Neuronal stem cell (in vitro differentiated cells): ENCODE measurements around the gene ZFHX3.

ENCODE experiments used
- DNase-seq: peaks from one replicate; pipeline ENCODE4 v3.0.0-alpha.2; 2013; ENCODE audit warnings: low spot score
- H2AFZ ChIP-seq: one replicate; pipeline ENCODE4 v1.6.1; 2013; ENCODE audit warnings: mild to moderate bottlenecking, low read length, inconsistent platforms
- H2AK5ac ChIP-seq: 2 replicates; pipeline ENCODE4 v1.6.1; 2013; ENCODE audit warnings: low read depth, mild to moderate bottlenecking, inconsistent platforms, low read length, moderate library complexity, mixed read lengths
- H2BK120ac ChIP-seq: 2 replicates; pipeline ENCODE4 v1.6.1; 2013; ENCODE audit warnings: low read depth, mild to moderate bottlenecking, inconsistent platforms, low read length, moderate library complexity, mixed read lengths
- H2BK12ac ChIP-seq: one replicate; pipeline ENCODE4 v1.6.1; 2013; ENCODE audit warnings: low read length, inconsistent platforms
- H2BK15ac ChIP-seq: 2 replicates; pipeline ENCODE4 v1.6.1; 2013; ENCODE audit warnings: mild to moderate bottlenecking, low read length, inconsistent platforms, mixed read lengths
- H2BK5ac ChIP-seq: one replicate; pipeline ENCODE4 v1.6.1; 2013; ENCODE audit warnings: inconsistent platforms, mild to moderate bottlenecking, low read length, moderate library complexity
- H3K14ac ChIP-seq: one replicate; pipeline ENCODE4 v1.6.1; 2013; ENCODE audit warnings: low read length, inconsistent platforms
- H3K18ac ChIP-seq: 2 replicates; pipeline ENCODE4 v1.6.1; 2013; ENCODE audit warnings: low read length, inconsistent platforms
- H3K23ac ChIP-seq: 2 replicates; pipeline ENCODE4 v1.6.1; 2013; ENCODE audit warnings: low read depth, mild to moderate bottlenecking, mixed read lengths, low read length, inconsistent platforms; ENCODE audit not compliant: poor library complexity
- H3K27ac ChIP-seq: replicated peaks from 3 replicates; pipeline ENCODE4 v1.5.1; 2013; ENCODE audit warnings: low read length, inconsistent platforms
- H3K27me3 ChIP-seq, 3 experiments: 2 replicates each; pipeline ENCODE4 v1.6.1; 2013; ENCODE audit warnings: low read length in 3 of 3, mild to moderate bottlenecking in 2 of 3, inconsistent platforms in 1 of 3, low read depth in 1 of 3, mixed read lengths in 1 of 3, moderate library complexity in 1 of 3; ENCODE audit not compliant: control insufficient read depth in 3 of 3, insufficient read depth in 3 of 3
- H3K36me3 ChIP-seq, 2 donors: replicated peaks in 1 of 2; 2 replicates each; pipeline ENCODE4 v1.6.1; 2013; ENCODE audit warnings: low read length in 2 of 2; ENCODE audit not compliant: control insufficient read depth in 2 of 2, insufficient read depth in 2 of 2
- H3K4ac ChIP-seq: 2 replicates; pipeline ENCODE4 v1.6.1; 2013; ENCODE audit warnings: inconsistent platforms, mild to moderate bottlenecking, low read length, moderate library complexity
- H3K4me1 ChIP-seq, 2 donors: 1 replicate in 1 of 2; 2 replicates in 1 of 2; pipeline ENCODE4 v1.6.1; 2013; ENCODE audit warnings: low read length in 2 of 2, low read depth in 1 of 2; ENCODE audit not compliant: control insufficient read depth in 2 of 2, insufficient read depth in 1 of 2
- H3K4me2 ChIP-seq: one replicate; pipeline ENCODE4 v1.6.1; 2013; ENCODE audit warnings: mild to moderate bottlenecking, low read length, inconsistent platforms; ENCODE audit not compliant: insufficient read depth, poor library complexity, severe bottlenecking
- H3K4me3 ChIP-seq, 2 donors: 2 replicates each; pipeline ENCODE4 v1.5.1; 2013; ENCODE audit warnings: low read length in 2 of 2, mild to moderate bottlenecking in 2 of 2, inconsistent platforms in 1 of 2, moderate library complexity in 1 of 2
- H3K79me1 ChIP-seq: one replicate; pipeline ENCODE4 v1.6.1; 2013; ENCODE audit warnings: low read depth, mild to moderate bottlenecking, inconsistent platforms, low read length, moderate library complexity
- H3K9ac ChIP-seq: one replicate; pipeline ENCODE4 v1.6.1; 2013; ENCODE audit warnings: mild to moderate bottlenecking, low read depth, low read length, inconsistent platforms; ENCODE audit not compliant: poor library complexity
- H3K9me3 ChIP-seq, 2 donors: replicated peaks in 1 of 2; 2 replicates each; pipeline versions ENCODE3 to v1.6.1; 2013; ENCODE audit warnings: low read length in 2 of 2, mild to moderate bottlenecking in 2 of 2, inconsistent platforms in 1 of 2, low read depth in 1 of 2, mixed read lengths in 1 of 2, moderate library complexity in 1 of 2; ENCODE audit not compliant: control insufficient read depth in 2 of 2, insufficient read depth in 1 of 2
- H4K8ac ChIP-seq: one replicate; pipeline ENCODE4 v1.6.1; 2013; ENCODE audit warnings: low read depth, mild to moderate bottlenecking, inconsistent platforms, low read length, moderate library complexity
- H4K91ac ChIP-seq: one replicate; pipeline ENCODE4 v1.6.1; 2013; ENCODE audit warnings: low read length, low read depth, mild to moderate bottlenecking, inconsistent platforms; ENCODE audit not compliant: poor library complexity
- WGBS, 2 donors: extraction: QIAGEN DNeasy Blood & Tissue Kit; methylation state at CpG; one replicate each; pipeline ENCODE4 v1.1.7; 2013; ENCODE audit warnings: missing lambda C conversion rate in 2 of 2, mixed read lengths in 1 of 2; ENCODE audit not compliant: insufficient read length in 2 of 2, insufficient replicate concordance in 1 of 2; ENCODE audit errors: extremely low coverage in 2 of 2; 5-methylcytosine and 5-hydroxymethylcytosine counted together

Gene ZFHX3

GRCh38 chr16:72985148-72985941 lies 62.6 kb downstream of the ZFHX3 start:
- H3K23ac ChIP-seq, result no peak overlapping the region
- peaks cover 3% of the 10 kb centered on the region for H3K79me1 ChIP-seq
- H4K8ac ChIP-seq, result no peak overlapping the region
- no peak overlapping the region for H2BK120ac ChIP-seq
- H3K4me2 ChIP-seq, result no peak overlapping the region
- no peak overlapping the region for H3K4me3 ChIP-seq
- no peak overlapping the region for H2BK5ac ChIP-seq
- H3K9me3 ChIP-seq, result no peaks in the 10 kb centered on the region
- no peak overlapping the region for H3K27ac ChIP-seq
- H3K36me3 ChIP-seq, result peaks cover 0 to 15% of the 10 kb centered on the region in 2 donors
- H3K9ac ChIP-seq, result no peak overlapping the region
- no peak overlapping the region for H3K18ac ChIP-seq
- no CpG with 5 or more reads among the region's 11 CpGs for WGBS, 2 donors
- H2BK12ac ChIP-seq, result no peak overlapping the region
- H2AK5ac ChIP-seq, result no peak overlapping the region
- no peak overlapping the region for H3K4ac ChIP-seq
- H3K27me3 ChIP-seq, result no peaks in the 10 kb centered on the region
- H2BK15ac ChIP-seq, result no peak overlapping the region
- no peak overlapping the region for H3K14ac ChIP-seq
- no peak overlapping the region for H4K91ac ChIP-seq
- no peak overlapping the region for H2AFZ ChIP-seq
- peaks cover 14 to 16% of the 10 kb centered on the region in 2 donors for H3K4me1 ChIP-seq
- no peak for DNase-seq

- Histone ChIP-seq H4K8ac (no peak overlapping the region), H2BK12ac (no peak overlapping the region), H3K23ac (no peak overlapping the region), H2AK5ac (no peak overlapping the region), H2BK120ac (no peak overlapping the region), H3K9me3 (no peaks in the 10 kb centered on the region), H3K18ac (no peak overlapping the region), H2BK15ac (no peak overlapping the region), H3K14ac (no peak overlapping the region), H3K27me3 (no peaks in the 10 kb centered on the region), H3K4me2 (no peak overlapping the region), H3K4ac (no peak overlapping the region), H4K91ac (no peak overlapping the region), H3K4me1 (peaks cover 5 to 6% of the 10 kb centered on the region in 2 donors), H3K4me3 (no peak overlapping the region), H2AFZ (no peak overlapping the region), H3K36me3 (peaks cover 0 to 18% of the 10 kb centered on the region in 2 donors), H3K27ac (no peak overlapping the region), H3K79me1 (peaks cover 3% of the 10 kb centered on the region), H3K9ac (no peak overlapping the region), H2BK5ac (no peak overlapping the region)
- no peak for DNase-seq
- no CpG with 5 or more reads among the region's 2 CpGs for WGBS, 2 donors
Measured at GRCh38 chr16:72983728-72984350, 64.1 kb downstream of the ZFHX3 start.

DNA sequence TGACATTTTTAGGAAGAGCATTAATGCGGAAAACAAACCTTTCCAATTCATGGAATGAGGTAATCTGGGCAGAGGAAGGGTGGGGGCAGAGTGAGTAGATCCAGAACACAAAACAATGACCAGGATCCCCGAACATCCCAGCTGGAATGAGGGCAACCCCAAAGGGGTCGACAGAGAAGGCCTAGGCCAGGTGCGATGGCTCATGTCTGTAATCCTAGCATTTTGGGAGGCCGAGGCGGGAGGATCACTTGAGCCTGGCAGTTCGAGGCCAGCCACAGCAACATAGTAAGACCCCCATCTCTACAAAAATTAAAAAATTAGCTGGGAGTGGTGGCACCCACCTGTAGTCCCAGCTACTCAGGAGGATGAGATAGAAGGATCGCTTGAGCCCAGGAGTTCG lies 64.7 kb downstream of the ZFHX3 start:
- no CpG with 5 or more reads among the region's 9 CpGs for WGBS, 2 donors
- Histone ChIP-seq H3K4me1 (peaks cover 5 to 6% of the 10 kb centered on the region in 2 donors), H3K4ac (no peak overlapping the region), H2BK120ac (no peak overlapping the region), H3K9me3 (no peaks in the 10 kb centered on the region), H2AFZ (no peak overlapping the region), H4K91ac (no peak overlapping the region), H2BK12ac (no peak overlapping the region), H4K8ac (no peak overlapping the region), H3K18ac (no peak overlapping the region), H3K27me3 (no peaks in the 10 kb centered on the region), H2BK5ac (no peak overlapping the region), H3K79me1 (peaks cover 3% of the 10 kb centered on the region), H2AK5ac (no peak overlapping the region), H3K14ac (no peak overlapping the region), H3K9ac (no peak overlapping the region), H2BK15ac (no peak overlapping the region), H3K27ac (no peak overlapping the region), H3K23ac (no peak overlapping the region), H3K36me3 (peaks cover 0 to 22% of the 10 kb centered on the region in 2 donors), H3K4me3 (no peak overlapping the region), H3K4me2 (no peak overlapping the region)
- DNase-seq, result no peak

GRCh38 chr16:72979974-72980373 lies 68.0 kb downstream of the ZFHX3 start:
- Histone ChIP-seq H2BK12ac (no peak overlapping the region), H3K4me3 (no peak overlapping the region), H3K18ac (no peak overlapping the region), H2BK120ac (no peak overlapping the region), H3K4me1 (no peaks in the 10 kb centered on the region), H3K9ac (no peak overlapping the region), H3K14ac (no peak overlapping the region), H4K91ac (no peak overlapping the region), H3K27me3 (no peaks in the 10 kb centered on the region), H2BK5ac (no peak overlapping the region), H4K8ac (no peak overlapping the region), H3K9me3 (no peaks in the 10 kb centered on the region), H2AFZ (no peak overlapping the region), H3K79me1 (no peaks in the 10 kb centered on the region), H3K4me2 (no peak overlapping the region), H3K27ac (no peak overlapping the region), H3K36me3 (peaks cover 0 to 23% of the 10 kb centered on the region in 2 donors), H2AK5ac (no peak overlapping the region), H2BK15ac (no peak overlapping the region), H3K23ac (no peak overlapping the region), H3K4ac (no peak overlapping the region)
- DNase-seq, result no peak
- no CpG with 5 or more reads among the region's 9 CpGs for WGBS, 2 donors
